HEK293 (cell line): ENCODE results near the gene IGFL1.
A peak's percentile ranks its signal among the peaks of the same experiment; 100 is the strongest.

ENCODE experiments used
- CTCF ChIA-PET: fragments of 350-600 bp; formaldehyde crosslinking; extraction: SDS; loops from one replicate; lab custom pipeline; 2021; ENCODE audit warnings: antibody characterized with exemption; lab: Yijun Ruan, JAX
- POLR2A ChIA-PET: fragments of 300-600 bp; formaldehyde crosslinking; extraction: SDS; loops from one replicate; lab custom pipeline; 2020; ENCODE audit warnings: antibody characterized with exemption, inconsistent platforms; lab: Yijun Ruan, JAX
- H3K27ac ChIP-seq: fragments of 200-500 bp; sonication (Bioruptor generic); 2 replicates; pipeline ENCODE4 v1.5.1; 2014; ENCODE audit warnings: low read depth, low read length, control low read depth, inconsistent platforms; ENCODE audit errors: extremely low read depth
- H3K36me3 ChIP-seq, 2 experiments: fragments of 200-500 bp in 1 of 2; sonication (Bioruptor generic) in 1 of 2; 1 replicate in 1 of 2; 2 replicates in 1 of 2; pipeline ENCODE4 v1.5.1; 2014 to 2017; ENCODE audit warnings: inconsistent platforms in 2 of 2, low read length in 2 of 2; ENCODE audit not compliant: control insufficient read depth in 2 of 2, insufficient read depth in 1 of 2
- H3K4me1 ChIP-seq: fragments of 200-500 bp; sonication (Bioruptor generic); 2 replicates; pipeline ENCODE4 v1.5.1; 2014; ENCODE audit warnings: mild to moderate bottlenecking, low read length, inconsistent platforms; ENCODE audit not compliant: control insufficient read depth, insufficient read depth
- H3K4me3 ChIP-seq: 2 replicates; pipeline ENCODE4 v1.5.1; 2011; ENCODE audit warnings: low read depth, mild to moderate bottlenecking, control low read depth, low read length, moderate library complexity
- H3K9me3 ChIP-seq: fragments of 200-500 bp; sonication (Bioruptor generic); 2 replicates; pipeline ENCODE4 v1.5.1; 2014; ENCODE audit warnings: low read depth, low read length, inconsistent platforms; ENCODE audit not compliant: control insufficient read depth, insufficient read depth
- ATF2 ChIP-seq: fragments of 450-650 bp; formaldehyde crosslinking; IDR thresholded peaks from 2 replicates; pipeline ENCODE4 v1.5.1; 2016; ENCODE audit warnings: missing biosample characterization, missing genetic modification characterization, low read depth
- BCL11B ChIP-seq: fragments of 450-650 bp; formaldehyde crosslinking; IDR thresholded peaks from 2 replicates; pipeline ENCODE4 v1.5.1; 2016; ENCODE audit warnings: low read depth, missing biosample characterization, missing genetic modification characterization
- GLIS1 ChIP-seq: fragments of 450-650 bp; formaldehyde crosslinking; IDR thresholded peaks from 2 replicates; pipeline ENCODE4 v1.5.1; 2016; ENCODE audit warnings: missing biosample characterization, missing genetic modification characterization
- OSR2 ChIP-seq: fragments of 450-650 bp; formaldehyde crosslinking; IDR thresholded peaks from 2 replicates; pipeline ENCODE4 v1.5.1; 2016; ENCODE audit warnings: missing biosample characterization, missing genetic modification characterization
- OVOL3 ChIP-seq: fragments of 450-650 bp; formaldehyde crosslinking; IDR thresholded peaks from 2 replicates; pipeline ENCODE4 v1.5.1; 2016; ENCODE audit warnings: missing biosample characterization, missing genetic modification characterization
- PBX3 ChIP-seq: sonication (generic); formaldehyde crosslinking; IDR thresholded peaks from 2 replicates; pipeline ENCODE4 v1.8.1; 2022; ENCODE audit warnings: mild to moderate bottlenecking, moderate library complexity, missing genetic modification reagents
- PRDM4 ChIP-seq: fragments of 450-650 bp; formaldehyde crosslinking; IDR thresholded peaks from 2 replicates; pipeline ENCODE4 v1.5.1; 2017; ENCODE audit warnings: missing biosample characterization, missing genetic modification characterization
- ZBTB21 ChIP-seq: fragments of 450-650 bp; formaldehyde crosslinking; IDR thresholded peaks from 2 replicates; pipeline ENCODE4 v1.5.1; 2017; ENCODE audit warnings: missing biosample characterization, missing genetic modification characterization
- ZBTB49 ChIP-seq: fragments of 450-650 bp; formaldehyde crosslinking; IDR thresholded peaks from 2 replicates; pipeline ENCODE4 v1.5.1; 2016; ENCODE audit warnings: missing biosample characterization, missing genetic modification characterization, low read depth
- ZEB2 ChIP-seq: fragments of 450-650 bp; formaldehyde crosslinking; IDR thresholded peaks from 2 replicates; pipeline ENCODE4 v1.5.1; 2016; ENCODE audit warnings: missing biosample characterization, missing genetic modification characterization
- ZNF140 ChIP-seq: fragments of 450-650 bp; formaldehyde crosslinking; IDR thresholded peaks from 2 replicates; pipeline ENCODE4 v1.5.1; 2016; ENCODE audit warnings: missing biosample characterization, missing genetic modification characterization
- ZNF211 ChIP-seq: fragments of 450-650 bp; formaldehyde crosslinking; IDR thresholded peaks from 2 replicates; pipeline ENCODE4 v1.5.1; 2016; ENCODE audit warnings: low read depth, missing biosample characterization, missing genetic modification characterization
- ZNF223 ChIP-seq: fragments of 450-650 bp; formaldehyde crosslinking; IDR thresholded peaks from 2 replicates; pipeline ENCODE4 v1.5.1; 2016; ENCODE audit warnings: missing biosample characterization, missing genetic modification characterization
- ZNF302 ChIP-seq: fragments of 450-650 bp; formaldehyde crosslinking; IDR thresholded peaks from 2 replicates; pipeline ENCODE4 v1.5.1; 2016; ENCODE audit warnings: missing biosample characterization, missing genetic modification characterization, low read depth
- ZNF311 ChIP-seq: fragments of 450-650 bp; formaldehyde crosslinking; IDR thresholded peaks from 2 replicates; pipeline ENCODE4 v1.5.1; 2017; ENCODE audit warnings: missing biosample characterization, missing genetic modification characterization, borderline replicate concordance
- ZNF394 ChIP-seq: fragments of 450-650 bp; formaldehyde crosslinking; IDR thresholded peaks from 2 replicates; pipeline ENCODE4 v1.5.1; 2016; ENCODE audit warnings: missing biosample characterization, missing genetic modification characterization, mild to moderate bottlenecking, moderate library complexity, borderline replicate concordance
- ZNF398 ChIP-seq: fragments of 450-650 bp; formaldehyde crosslinking; IDR thresholded peaks from 2 replicates; pipeline ENCODE4 v1.5.1; 2017; ENCODE audit warnings: missing biosample characterization, missing genetic modification characterization
- ZNF404 ChIP-seq: fragments of 450-650 bp; formaldehyde crosslinking; IDR thresholded peaks from 2 replicates; pipeline ENCODE4 v1.5.1; 2017; ENCODE audit warnings: missing biosample characterization, missing genetic modification characterization
- ZNF544 ChIP-seq: fragments of 450-650 bp; formaldehyde crosslinking; IDR thresholded peaks from 2 replicates; pipeline ENCODE4 v1.5.0; 2017; ENCODE audit warnings: missing biosample characterization, missing genetic modification characterization
- ZNF555 ChIP-seq: fragments of 450-650 bp; formaldehyde crosslinking; conservative IDR thresholded peaks from 2 replicates; pipeline ENCODE4 v1.5.1; 2017; ENCODE audit warnings: missing biosample characterization, mild to moderate bottlenecking, missing genetic modification characterization, inconsistent platforms
- ZNF560 ChIP-seq: fragments of 450-650 bp; formaldehyde crosslinking; IDR thresholded peaks from 2 replicates; pipeline ENCODE4 v1.5.1; 2017; ENCODE audit warnings: missing biosample characterization, missing genetic modification characterization, borderline replicate concordance
- ZNF629 ChIP-seq: fragments of 450-650 bp; formaldehyde crosslinking; IDR thresholded peaks from 2 replicates; pipeline ENCODE4 v1.5.1; 2017; ENCODE audit warnings: missing biosample characterization, missing genetic modification characterization
- ZNF660 ChIP-seq: fragments of 450-650 bp; IDR thresholded peaks from 2 replicates; pipeline ENCODE4 v1.5.1; 2018; ENCODE audit warnings: missing biosample characterization, mild to moderate bottlenecking, missing genetic modification characterization
- ZNF747 ChIP-seq: fragments of 450-650 bp; formaldehyde crosslinking; IDR thresholded peaks from 2 replicates; pipeline ENCODE4 v1.5.1; 2016; ENCODE audit warnings: missing biosample characterization, missing genetic modification characterization
- ZNF76 ChIP-seq: fragments of 450-650 bp; formaldehyde crosslinking; IDR thresholded peaks from 2 replicates; pipeline ENCODE4; 2016; ENCODE audit warnings: low read depth, missing biosample characterization, missing genetic modification characterization, borderline replicate concordance
- ZNF777 ChIP-seq: fragments of 450-650 bp; formaldehyde crosslinking; IDR thresholded peaks from 2 replicates; pipeline ENCODE4 v1.5.1; 2017; ENCODE audit warnings: missing biosample characterization, missing genetic modification characterization, borderline replicate concordance
- ZNF792 ChIP-seq: fragments of 450-650 bp; formaldehyde crosslinking; IDR thresholded peaks from 2 replicates; pipeline ENCODE4 v1.5.1; 2016; ENCODE audit warnings: missing biosample characterization, missing genetic modification characterization
- ZNF843 ChIP-seq: fragments of 450-650 bp; formaldehyde crosslinking; IDR thresholded peaks from 2 replicates; pipeline ENCODE4 v1.5.1; 2016; ENCODE audit warnings: missing biosample characterization, missing genetic modification characterization

IGFL1 gene

GRCh38 chr19:46213156-46213555, 16.4 kb upstream of the IGFL1 start:
- no peaks in the 10 kb centered on the region for H3K9me3 ChIP-seq
- H3K36me3 ChIP-seq: no peaks in the 10 kb centered on the region
- POLR2A ChIA-PET: interaction anchor here (1.0 to 1.4 kb wide), 2 partner anchors 11 to 67 kb away, joined by 3 read pairs; no protein-coding TSS in a partner anchor
- no peaks in the 10 kb centered on the region for H3K4me1 ChIP-seq
- H3K27ac ChIP-seq: no peak overlapping the region
- CTCF ChIA-PET: interaction anchor here (0.5 to 1.9 kb wide), 4 partner anchors 24 to 570 kb away, joined by 3 to 7 read pairs (median 5); no protein-coding TSS in a partner anchor
- H3K4me3 ChIP-seq: no peak overlapping the region
- TF ChIP-seq GLIS1 (tag by site-specific recombination): peak; percentile 82
- TF ChIP-seq ZNF660: 0 out of 2 replicates have a peak, but pooled peaks have one; percentile 35
- TF ChIP-seq ZNF211 (tag by site-specific recombination): no peak
- no peak for TF ChIP-seq ZNF555
- TF ChIP-seq ZEB2 (tag by site-specific recombination): no peak
- no peak for TF ChIP-seq ZNF544
- 0 out of 2 replicates have a peak, but pooled peaks have one; percentile 38 for TF ChIP-seq ZNF629 (tag by site-specific recombination)
- peak; percentile 41; the same call in 1 of the 2 replicates for TF ChIP-seq ZNF394
- TF ChIP-seq BCL11B: no peak
- TF ChIP-seq PBX3: no peak
- no peak for TF ChIP-seq ZBTB49 (tag by site-specific recombination)
- no peak for TF ChIP-seq ATF2 (tag by site-specific recombination)
- no peak for TF ChIP-seq ZNF747 (tag by site-specific recombination)
- 0 out of 2 replicates have a peak, but pooled peaks have one; percentile 21 for TF ChIP-seq ZBTB21
- TF ChIP-seq ZNF777 (tag by site-specific recombination): no peak
- no peak for TF ChIP-seq OVOL3 (tag by site-specific recombination)
- no peak for TF ChIP-seq ZNF560 (tag by site-specific recombination)
- peak; percentile 88 for TF ChIP-seq ZNF398 (tag by site-specific recombination)

GRCh38 chr19:46213806-46214205, 15.7 kb upstream of the IGFL1 start:
- Histone ChIP-seq H3K27ac (no peak overlapping the region), H3K4me1 (no peaks in the 10 kb centered on the region), H3K36me3 (no peaks in the 10 kb centered on the region), H3K4me3 (no peak overlapping the region), H3K9me3 (no peaks in the 10 kb centered on the region)
- CTCF ChIA-PET: interaction anchor here (1.9 kb wide), 1 partner anchor 51 kb away, joined by 7 read pairs; no protein-coding TSS in a partner anchor
- POLR2A ChIA-PET: interaction anchor here (1.4 kb wide), 1 partner anchor 10 kb away, joined by 3 read pairs; no protein-coding TSS in a partner anchor
- no peak for TF ChIP-seq ZNF792 (tag by site-specific recombination)
- no peak for TF ChIP-seq ZNF76
- TF ChIP-seq ZNF311 (tag by site-specific recombination): no peak
- no peak for TF ChIP-seq ZNF843 (tag by site-specific recombination)
- TF ChIP-seq ZNF140: no peak
- no peak for TF ChIP-seq ZNF223
- TF ChIP-seq ZNF302 (tag by site-specific recombination): no peak
- TF ChIP-seq ZNF404 (tag by site-specific recombination): no peak
- TF ChIP-seq OSR2 (tag by site-specific recombination): no peak
- no peak for TF ChIP-seq PRDM4
